ENCODE data around the gene TSC22D1.

The TSC22D1 gene

DNA sequence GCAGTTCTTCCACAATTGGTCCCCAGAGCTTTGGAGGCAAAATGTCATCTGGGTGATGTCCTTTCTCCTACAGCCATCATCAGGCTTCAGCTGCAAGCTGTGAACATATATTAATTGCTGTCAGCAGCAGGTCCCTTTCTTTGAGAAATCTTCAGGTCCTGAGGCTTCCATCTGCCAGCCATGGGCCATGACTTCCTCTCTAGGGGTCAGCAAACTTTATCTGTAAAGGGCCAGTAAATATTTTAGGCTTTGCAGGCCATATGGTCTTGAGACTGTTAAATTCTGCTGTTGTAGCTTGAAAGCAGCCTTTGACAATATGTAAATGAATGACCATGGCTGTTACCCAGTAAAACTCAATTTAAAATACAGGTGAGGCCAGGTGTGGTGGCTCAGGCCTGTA lies 175.4 kb downstream of the TSC22D1 start:
- DNase-seq = no peak

DNA sequence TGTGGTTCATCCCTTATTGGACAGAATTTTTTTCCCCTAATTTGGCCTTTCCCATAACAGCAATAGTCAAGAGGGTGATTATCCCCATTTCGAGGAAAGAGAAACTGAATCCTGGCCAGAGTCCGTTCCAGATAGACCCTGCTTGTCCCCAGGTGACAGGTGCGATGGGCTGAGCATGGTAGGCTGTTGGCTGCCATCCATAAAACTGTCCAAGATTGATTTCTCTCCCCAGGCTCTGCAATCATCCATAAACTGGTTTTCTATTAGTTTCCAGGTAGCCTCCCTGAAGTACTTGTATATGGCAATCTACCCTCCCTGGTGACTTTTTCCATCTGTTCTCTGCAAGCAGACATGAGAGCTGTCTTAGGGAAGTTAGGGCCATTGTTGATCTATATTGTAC lies 177.1 kb downstream of the TSC22D1 start:
- no peak for DNase-seq

DNA sequence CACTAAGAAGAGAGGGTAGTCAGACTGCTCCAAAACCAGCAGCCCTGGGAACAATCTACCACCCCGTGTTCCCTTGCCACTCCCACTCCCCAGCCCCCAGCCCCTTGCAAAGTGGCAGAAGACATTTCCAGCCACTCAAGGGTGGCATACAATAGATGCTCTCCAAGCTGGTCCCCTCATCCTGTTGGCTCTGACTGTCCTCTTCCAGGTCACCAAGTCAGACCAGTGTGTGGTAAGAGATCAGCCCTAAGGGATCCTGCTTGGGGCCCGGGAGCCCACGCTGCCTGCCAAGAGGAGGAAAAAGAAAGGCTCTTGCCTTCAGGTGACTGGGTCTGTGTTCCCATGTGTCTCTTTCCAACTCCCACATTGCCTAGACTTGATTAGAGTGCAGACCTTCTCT lies 177.5 kb downstream of the TSC22D1 start:
- no peak for DNase-seq

DNA sequence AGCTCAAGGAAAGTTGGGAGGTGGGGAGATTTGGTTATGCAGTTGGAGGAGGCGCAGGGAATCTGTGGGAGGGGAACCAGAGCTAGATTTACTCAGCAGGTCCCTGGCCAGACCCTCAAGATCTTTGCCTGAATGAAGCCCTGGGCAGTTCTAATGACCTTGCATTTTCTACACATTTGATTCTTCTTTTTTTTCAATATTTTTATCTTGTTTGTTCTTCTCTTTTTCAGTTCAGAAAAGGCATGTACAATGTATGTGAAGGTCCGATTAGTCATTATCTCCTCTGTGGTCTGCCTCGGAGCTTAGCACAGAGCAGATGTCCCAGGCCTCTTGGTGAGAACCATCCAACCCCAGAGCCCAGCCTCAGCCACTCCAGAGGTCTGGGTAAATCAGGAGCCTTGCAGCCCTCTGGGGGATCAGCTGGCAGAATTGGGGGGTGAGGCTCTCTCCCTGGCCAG lies 178.3 kb downstream of the TSC22D1 start:
- DNase-seq = no peak

DNA sequence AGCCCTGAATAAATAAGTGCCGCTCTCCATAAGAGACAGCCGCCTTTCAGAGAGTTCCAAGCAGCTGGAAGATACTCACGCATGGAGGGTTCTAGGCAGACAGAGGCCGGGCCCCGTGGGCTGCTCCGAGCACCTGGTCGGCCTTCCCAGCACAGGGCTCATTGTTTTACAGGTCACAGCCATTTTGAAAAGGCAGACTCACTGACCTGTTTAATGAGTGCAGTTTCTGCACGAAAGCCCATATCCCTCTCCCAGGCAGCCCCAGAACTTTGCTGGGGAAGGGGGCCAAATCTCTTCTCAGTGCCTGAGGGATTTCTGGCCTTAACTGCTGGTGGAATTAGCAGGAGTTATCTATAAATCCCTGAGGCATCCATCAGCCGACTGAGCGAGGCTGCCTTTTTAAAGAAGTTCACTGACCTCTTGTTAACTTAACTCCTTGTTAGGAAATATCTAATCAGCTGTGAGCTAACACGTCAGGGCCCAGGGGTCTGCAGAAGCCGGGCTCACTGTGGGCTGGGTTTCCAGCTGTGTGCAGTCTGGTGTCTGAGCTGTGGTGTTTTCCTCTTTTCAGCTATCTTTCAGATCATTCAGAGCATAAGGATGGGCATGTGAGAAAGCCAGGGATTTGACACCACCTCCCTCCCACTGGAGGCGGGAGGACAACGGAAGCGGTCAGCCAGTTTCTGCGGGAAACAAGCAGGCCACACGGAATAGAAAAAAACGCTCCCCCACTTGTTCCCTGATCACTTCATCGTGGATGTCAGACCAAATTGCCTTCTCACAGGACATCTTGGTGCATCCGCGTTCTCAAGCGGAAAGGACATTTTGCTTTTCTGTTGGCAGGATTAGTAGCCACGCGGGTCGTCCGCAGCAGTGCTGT lies 179.2 kb downstream of the TSC22D1 start:
- no peak for DNase-seq

DNA sequence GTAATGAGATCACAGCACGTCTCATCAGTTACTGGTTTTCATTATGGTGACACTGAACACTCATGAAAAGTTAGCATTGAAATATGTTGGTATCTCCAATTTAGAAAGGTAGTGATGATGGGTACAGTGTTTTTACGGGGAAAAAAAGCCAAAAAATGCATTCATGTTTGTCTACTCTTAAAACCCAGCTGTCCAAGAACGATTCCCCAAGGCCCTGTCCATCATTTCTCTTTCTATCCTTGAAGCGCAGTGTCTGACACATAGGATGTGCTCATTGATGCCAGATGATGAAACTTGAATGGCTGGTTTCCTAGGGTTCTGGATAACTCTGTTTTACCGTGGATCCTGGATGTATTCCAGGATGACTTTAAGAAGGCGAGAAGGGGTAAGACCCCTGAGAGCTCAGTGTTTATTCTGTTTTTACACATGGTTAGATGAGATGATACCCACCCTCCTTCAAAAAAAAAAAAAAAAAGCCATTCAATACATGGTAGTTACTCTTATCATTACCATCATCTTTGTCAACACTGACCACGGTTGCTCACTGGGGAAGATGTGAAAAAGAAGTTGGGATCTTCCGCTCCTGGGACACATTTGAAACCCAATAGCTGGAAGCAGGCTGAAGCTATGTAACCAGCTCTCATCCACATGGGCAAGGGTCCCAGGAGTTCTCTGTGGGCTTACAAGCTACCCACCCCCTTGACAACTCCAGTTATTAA lies 180.0 kb downstream of the TSC22D1 start:
- DNase-seq = no peak

DNA sequence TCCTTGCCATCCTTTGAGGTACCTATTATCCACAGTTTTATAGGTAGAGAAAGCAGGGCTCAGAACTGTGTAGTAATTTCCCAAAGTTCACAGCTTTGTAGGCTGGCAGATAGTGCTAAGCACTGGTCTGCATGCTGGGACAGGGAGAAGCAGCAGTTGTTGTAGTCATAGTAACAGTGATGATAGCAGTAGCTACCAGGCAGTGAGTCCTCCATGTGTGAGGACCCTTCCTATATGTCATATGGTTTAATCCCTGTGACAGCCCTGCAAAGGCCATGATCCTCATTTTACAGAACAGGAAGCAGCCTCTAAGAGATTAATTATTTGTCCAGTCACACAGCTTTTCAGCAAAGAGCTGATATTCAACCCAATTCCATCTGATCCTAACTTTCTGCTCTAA lies 181.5 kb downstream of the TSC22D1 start:
- DNase-seq = no peak

DNA sequence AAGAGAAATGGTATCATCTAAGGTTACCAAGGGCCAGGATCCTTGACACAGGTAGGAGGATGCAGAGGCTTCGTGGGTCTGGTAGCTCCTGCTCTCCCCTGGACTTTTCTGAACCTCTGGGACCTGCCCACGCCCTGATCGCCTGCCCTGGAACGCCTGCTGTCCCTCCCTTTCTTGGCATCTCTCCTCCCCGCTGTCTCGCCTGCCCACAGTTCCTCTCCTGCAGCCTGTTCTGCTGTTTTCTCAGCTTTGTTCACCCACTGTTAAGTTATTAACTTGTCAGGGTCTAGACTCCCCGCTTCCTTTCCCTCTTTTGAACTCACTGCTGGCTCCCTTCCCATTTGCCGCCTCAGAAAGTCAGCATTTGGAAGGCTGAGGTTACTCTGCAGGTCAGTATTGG lies 182.7 kb downstream of the TSC22D1 start:
- no peak for DNase-seq

DNA sequence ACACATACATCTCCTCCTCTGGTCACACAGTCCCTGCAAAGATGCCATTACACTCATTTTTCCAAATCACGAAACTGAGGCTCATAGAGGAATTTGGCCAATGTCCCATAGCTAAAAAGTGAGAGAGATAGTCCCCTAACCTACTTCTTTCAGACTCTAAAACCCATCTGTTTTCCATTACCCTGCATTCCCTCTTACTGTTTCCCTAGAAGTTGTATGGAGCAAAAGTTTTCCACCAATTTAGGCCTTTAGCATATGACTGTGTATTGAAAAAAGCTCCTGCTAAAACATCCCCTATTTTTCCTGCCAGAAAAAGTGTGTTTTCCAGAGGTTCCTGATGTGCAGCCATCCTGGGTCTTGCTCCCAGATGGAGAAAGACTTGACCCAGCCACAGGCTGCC lies 186.3 kb downstream of the TSC22D1 start:
- no peak for DNase-seq

DNA sequence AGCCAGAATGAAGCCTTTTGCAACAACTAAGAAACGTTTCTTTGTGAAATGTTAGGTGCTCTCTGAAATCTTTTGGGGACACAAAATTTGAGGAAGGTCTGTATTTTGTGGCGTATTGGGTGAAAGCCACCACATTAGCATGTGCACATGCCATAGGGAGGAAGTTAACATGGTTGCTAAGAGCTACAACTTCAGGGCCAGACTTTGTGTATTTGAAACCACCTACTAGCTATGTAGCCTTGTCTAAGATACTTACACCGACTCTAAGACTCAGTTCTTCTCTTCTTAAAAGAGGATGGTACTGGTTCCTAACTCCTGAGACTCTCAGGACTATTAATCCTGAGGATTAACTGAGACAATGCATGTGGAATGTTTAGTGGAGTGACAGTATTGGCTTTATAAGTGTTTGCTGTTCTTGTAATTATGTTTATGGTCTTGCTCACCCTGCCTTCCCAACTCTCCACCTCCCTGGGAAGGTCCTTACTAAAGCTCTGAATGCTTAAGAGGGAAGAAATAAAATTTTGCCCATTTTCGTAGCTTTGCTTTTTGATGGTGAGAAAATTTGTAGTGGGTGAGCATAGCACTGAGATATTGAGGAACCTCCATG lies 187.0 kb downstream of the TSC22D1 start:
- DNase-seq = no peak

DNA sequence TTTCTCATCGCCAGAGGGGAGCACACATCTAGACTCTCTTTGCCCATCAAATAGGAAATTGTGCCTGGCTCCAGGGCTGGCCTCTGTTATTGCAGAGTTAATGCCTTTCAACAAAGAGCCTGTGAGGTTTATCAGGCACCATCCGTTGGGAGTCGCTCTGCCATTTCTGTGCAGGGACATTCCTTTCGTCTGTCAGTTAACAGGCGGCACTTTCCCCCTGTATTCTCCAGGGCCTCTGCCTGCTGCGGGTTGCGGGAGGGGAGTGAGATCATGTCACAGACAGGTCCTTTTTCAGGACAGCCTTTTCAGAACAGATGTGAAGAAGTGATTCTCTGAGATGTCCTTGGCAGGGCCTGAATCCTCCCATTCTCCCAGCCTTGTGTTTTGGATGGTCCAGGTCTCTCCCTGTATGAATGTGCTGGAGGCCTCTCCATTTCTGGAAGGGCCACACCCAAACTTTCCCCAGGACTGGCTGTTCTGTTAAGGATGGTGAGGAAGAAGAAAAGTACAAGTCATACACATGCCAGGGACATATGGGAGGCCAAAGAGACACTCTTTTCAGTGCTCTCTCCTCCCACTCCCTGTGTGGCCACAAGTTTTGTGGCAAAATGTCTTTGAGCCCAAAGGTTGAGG lies 187.6 kb downstream of the TSC22D1 start:
- no peak for DNase-seq

DNA sequence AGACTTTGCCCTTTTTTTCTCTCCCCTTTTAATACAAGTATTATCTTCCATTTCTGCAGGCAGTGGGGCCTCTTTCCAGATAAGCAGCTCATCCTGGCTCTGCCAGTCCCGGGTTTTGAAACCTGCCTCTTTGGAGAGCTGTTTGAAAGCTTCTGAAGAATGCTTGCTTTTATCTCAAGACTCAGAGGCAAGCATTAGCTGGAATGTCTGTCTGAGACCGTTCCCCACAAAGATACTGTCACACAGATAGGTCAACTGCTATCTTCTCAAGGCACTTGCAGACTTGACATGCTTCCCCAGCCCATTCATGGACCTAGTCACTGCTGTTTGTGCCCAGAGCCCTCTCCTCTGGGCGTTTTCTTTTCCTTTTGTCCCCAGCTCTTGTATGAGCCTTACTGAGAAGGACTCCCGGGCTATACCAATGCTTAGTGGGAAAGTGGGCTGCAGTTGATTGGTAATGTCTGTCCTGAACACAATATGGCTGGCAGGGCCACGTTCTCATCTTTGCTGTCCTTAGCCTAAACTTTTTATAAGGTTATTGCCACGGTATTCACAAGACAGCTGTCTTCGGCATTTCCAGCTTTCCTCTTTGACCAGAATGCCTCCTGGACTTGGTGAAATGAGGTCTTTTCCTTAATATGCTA lies 189.1 kb downstream of the TSC22D1 start:
- no peak for DNase-seq

DNA sequence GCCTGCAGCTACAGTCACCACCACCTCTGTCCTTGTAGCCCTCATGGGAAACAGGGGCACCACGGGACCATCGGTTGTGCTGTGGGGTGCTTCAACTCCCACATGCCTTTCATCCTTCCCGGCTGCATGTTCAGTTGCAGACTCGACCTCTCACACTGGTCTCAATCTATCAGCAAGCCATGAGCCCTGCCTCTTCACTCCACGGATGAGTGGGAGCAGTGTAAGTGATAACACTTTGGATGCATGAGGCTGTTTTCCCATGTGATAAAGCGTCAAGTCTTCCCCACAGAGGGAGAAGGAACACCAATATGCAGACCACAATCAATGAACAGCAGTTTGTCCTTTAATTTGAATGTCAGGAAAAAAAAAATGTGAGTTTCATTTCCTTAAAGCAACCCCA lies 190.3 kb downstream of the TSC22D1 start:
- DNase-seq = no peak

DNA sequence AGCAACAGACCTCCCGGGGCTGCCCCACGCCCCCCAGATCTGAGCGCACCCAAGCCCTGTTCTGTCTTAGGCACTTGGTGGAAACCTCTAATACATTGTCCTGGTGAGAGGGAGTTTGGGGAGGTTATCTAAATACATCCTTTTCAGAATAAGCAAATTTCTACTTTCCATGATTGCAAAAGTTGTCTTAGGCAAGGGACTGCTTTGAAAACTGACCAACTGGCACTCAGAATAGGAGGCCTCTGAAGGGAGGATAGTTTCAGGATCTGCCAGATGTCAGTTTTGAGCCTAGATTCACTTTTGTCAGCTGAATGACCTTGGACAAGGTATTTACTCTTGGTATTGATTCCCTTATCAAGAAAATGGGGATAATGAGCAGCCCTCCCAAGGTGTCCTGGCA lies 190.7 kb downstream of the TSC22D1 start:
- DNase-seq = no peak

DNA sequence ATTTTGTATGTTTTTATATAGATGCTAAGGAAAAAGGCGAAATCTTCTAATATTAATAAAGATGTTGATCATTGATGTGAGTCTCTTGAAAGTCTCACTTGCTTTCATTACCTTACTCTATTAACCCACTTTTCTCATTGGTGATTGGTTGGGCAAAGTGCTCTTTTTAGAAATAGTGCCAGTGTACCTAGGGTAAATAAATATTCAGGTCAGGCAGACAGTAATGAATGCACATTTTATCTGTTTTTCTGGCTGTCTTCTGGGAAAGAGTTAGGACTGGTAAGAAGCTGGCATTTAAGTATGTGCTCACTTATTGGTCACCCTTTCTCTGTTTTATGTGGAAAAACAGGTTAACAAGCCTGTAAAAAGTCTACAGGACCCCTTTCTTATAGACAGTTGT lies 191.4 kb downstream of the TSC22D1 start:
- no peak for DNase-seq

DNA sequence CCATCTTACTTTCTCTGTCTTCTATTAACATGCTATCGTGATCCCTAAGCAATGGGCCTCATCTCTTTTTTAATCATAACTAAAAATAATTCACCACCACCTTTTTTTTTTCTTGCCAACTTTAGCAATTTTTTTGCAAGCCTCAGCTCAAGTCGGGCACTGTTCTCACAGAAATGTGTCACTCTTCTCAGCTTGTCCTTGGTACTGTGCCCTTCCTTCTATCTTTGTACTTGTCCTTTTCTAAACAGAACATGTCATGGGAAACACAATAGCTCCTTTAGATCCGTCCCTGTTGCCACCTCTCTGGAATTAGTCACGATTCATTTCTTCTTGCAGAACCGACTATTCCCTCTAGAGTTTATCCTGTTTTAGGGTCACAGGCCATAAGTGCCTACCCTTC lies 192.2 kb downstream of the TSC22D1 start:
- DNase-seq = no peak

DNA sequence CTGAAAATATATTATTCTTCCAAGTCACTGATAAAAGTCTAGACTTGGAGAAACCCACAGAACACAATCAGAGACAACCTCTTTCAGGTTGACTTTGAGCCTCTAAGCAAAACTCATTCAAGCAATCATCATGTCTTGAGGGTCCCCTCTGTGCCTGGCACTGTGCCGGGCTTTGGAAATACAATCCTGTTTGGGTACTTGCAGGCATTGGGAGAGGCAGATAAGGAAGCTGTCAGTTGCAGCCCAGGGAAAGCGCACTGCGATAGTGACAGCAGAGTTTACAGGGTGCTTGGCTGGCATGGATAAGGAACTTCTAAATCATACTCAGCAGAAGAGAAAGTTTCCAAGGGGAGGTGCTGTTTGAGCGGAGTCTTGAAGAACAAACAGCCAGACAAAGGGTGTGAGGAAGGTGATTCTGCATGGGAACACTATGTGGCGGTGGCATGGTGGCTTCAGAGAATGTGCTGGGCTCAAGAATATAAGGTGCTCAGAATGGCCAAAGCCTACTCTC lies 193.4 kb downstream of the TSC22D1 start:
- DNase-seq = no peak
